B cell (primary cell): ENCODE results near the gene CSMD2.

ENCODE experiments used
- EZH2 ChIP-seq: IDR thresholded peaks from 2 replicates; pipeline ENCODE4 v1.6.1; 2012; ENCODE audit warnings: borderline replicate concordance, low read depth, mild to moderate bottlenecking, moderate library complexity, low read length; ENCODE audit not compliant: insufficient read depth, poor library complexity, severe bottlenecking
- TF ChIP-seq, protein P1 (sequence below): fragments of 200-600 bp; IDR thresholded peaks from one replicate; pipeline ENCODE4 v1.8.0; 2022; ENCODE audit warnings: antibody characterized with exemption, mild to moderate bottlenecking

DNA sequence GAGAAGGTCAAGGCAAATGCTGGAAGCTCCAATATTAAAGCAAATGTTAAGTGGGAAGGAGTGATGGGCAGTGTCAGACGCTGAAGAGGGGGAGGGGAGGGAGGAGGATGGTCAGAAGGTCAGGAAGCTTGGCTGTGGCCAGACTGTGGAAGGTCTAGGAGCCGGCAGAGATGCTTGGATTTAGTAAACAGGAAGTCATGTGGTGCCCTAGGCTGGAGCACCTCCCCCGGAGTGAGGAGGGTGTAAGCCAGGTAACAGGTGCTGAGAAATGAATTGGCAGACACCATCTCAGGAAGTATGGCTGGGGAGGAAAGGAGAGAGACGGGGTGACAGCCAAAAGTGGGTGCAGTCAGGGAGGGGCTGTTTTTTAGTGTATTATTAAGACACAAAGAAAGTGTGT lies 17.7 kb downstream of the CSMD2 start:
- TF ChIP-seq EZH2 = no peak
- TF ChIP-seq, protein P1, sequence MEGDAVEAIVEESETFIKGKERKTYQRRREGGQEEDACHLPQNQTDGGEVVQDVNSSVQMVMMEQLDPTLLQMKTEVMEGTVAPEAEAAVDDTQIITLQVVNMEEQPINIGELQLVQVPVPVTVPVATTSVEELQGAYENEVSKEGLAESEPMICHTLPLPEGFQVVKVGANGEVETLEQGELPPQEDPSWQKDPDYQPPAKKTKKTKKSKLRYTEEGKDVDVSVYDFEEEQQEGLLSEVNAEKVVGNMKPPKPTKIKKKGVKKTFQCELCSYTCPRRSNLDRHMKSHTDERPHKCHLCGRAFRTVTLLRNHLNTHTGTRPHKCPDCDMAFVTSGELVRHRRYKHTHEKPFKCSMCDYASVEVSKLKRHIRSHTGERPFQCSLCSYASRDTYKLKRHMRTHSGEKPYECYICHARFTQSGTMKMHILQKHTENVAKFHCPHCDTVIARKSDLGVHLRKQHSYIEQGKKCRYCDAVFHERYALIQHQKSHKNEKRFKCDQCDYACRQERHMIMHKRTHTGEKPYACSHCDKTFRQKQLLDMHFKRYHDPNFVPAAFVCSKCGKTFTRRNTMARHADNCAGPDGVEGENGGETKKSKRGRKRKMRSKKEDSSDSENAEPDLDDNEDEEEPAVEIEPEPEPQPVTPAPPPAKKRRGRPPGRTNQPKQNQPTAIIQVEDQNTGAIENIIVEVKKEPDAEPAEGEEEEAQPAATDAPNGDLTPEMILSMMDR = no peak
